Calu3 (cell line): ENCODE measurements around the gene WWOX. TPM values are rescaled to one million over a fixed set of nuclear protein-coding genes. Genes with fewer than 3 reads are reported as not detected.

Experiments used
- BruUV-seq: library from RNA; stranded (reverse); fragments of 400-500 nt; replicated peaks from 2 replicates; lab custom pipeline; 2021; lab: Mats Ljungman, UMichigan
- CTCF ChIA-PET: fragments of 300-600 bp; sonication (Branson Sonifier 250); formaldehyde crosslinking; loops from one replicate; lab custom pipeline; 2022; ENCODE audit warnings: antibody characterized with exemption; lab: Charles Lee
- DNase-seq: peaks from one replicate; pipeline ENCODE4 v3.0.0; 2022
- H3K27ac Mint-ChIP-seq: one replicate; pipeline ENCODE4 v1.8.0; 2022; ENCODE audit warnings: mixed read lengths; ENCODE audit not compliant: unreplicated experiment
- H3K27me3 Mint-ChIP-seq: one replicate; pipeline ENCODE4 v1.8.0; 2022; ENCODE audit warnings: mixed read lengths; ENCODE audit not compliant: unreplicated experiment
- H3K36me3 Mint-ChIP-seq: one replicate; pipeline ENCODE4 v1.8.0; 2022; ENCODE audit warnings: mild to moderate bottlenecking, moderate library complexity, mixed read lengths; ENCODE audit not compliant: insufficient read depth, unreplicated experiment
- H3K4me1 Mint-ChIP-seq: one replicate; pipeline ENCODE4 v1.8.0; 2022; ENCODE audit warnings: mild to moderate bottlenecking, low read depth, mixed read lengths; ENCODE audit not compliant: unreplicated experiment
- H3K4me3 Mint-ChIP-seq: one replicate; pipeline ENCODE4 v1.8.0; 2022; ENCODE audit warnings: mild to moderate bottlenecking, low read depth, moderate library complexity, mixed read lengths; ENCODE audit not compliant: unreplicated experiment
- H3K9me3 Mint-ChIP-seq: one replicate; pipeline ENCODE4 v1.8.0; 2022; ENCODE audit warnings: low read depth, mixed read lengths; ENCODE audit not compliant: unreplicated experiment
- CTCF ChIP-seq: fragments of 200-600 bp; IDR thresholded peaks from one replicate; pipeline ENCODE4 v1.8.0; 2022; ENCODE audit warnings: antibody characterized with exemption; ENCODE audit not compliant: unreplicated experiment
- intact Hi-C: fragments of 100-400 bp; cut with micrococcal nuclease; formaldehyde crosslinking; loops from one replicate; pipeline ENCODE4 v1.10.0; 2022; ENCODE audit not compliant: unreplicated experiment
- total RNA-seq: library from RNA; stranded (reverse); gene quantifications from 2 replicates; pipeline ENCODE4 v1.2.3, GENCODE V29; 2022

Gene WWOX
- total RNA-seq, 1 experiment from 2014 or later, result 33.5 TPM

- Mint-ChIP-seq H3K4me3 (no peak overlapping the region), H3K27ac (no peak overlapping the region), H3K4me1 (no peaks in the 10 kb centered on the region), H3K9me3 (no peaks in the 10 kb centered on the region), H3K36me3 (no peaks in the 10 kb centered on the region), H3K27me3 (no peaks in the 10 kb centered on the region)
- CTCF ChIA-PET, result interaction anchor here (0.7 kb wide), 2 partner anchors 127 to 1067 kb away, joined by 5 read pairs; no protein-coding TSS in a partner anchor
- intact Hi-C loops, result loop anchor here (5.0 kb wide), 1 partner anchor 209 kb away; no protein-coding TSS in a partner anchor
- TF ChIP-seq CTCF, result peak; percentile 46
- DNase-seq, result peak; percentile 35
- no TSS peak for BruUV-seq
Observed at GRCh38 chr16:78227855-78228254, 128.4 kb downstream of the WWOX start.

GRCh38 chr16:78228704-78229103 lies 129.2 kb downstream of the WWOX start:
- no TSS peak for BruUV-seq
- no peak overlapping the region for H3K4me3 Mint-ChIP-seq
- H3K4me1 Mint-ChIP-seq, result no peaks in the 10 kb centered on the region

GRCh38 chr16:78230832-78231231 lies 131.4 kb downstream of the WWOX start:
- H3K4me1 Mint-ChIP-seq, result no peaks in the 10 kb centered on the region
- TF ChIP-seq CTCF, result no peak
- intact Hi-C loops, result no loop called here
- H3K4me3 Mint-ChIP-seq, result no peak overlapping the region
- H3K27me3 Mint-ChIP-seq, result no peaks in the 10 kb centered on the region
- no peak overlapping the region for H3K27ac Mint-ChIP-seq
- no TSS peak for BruUV-seq
- no peaks in the 10 kb centered on the region for H3K36me3 Mint-ChIP-seq
- H3K9me3 Mint-ChIP-seq, result no peaks in the 10 kb centered on the region
- CTCF ChIA-PET, result no interaction called here
- DNase-seq, result no peak

More at GRCh38 chr16:78228704-78229103, 129.2 kb downstream of the WWOX start:
- DNase-seq, result no peak
- Mint-ChIP-seq H3K9me3 (no peaks in the 10 kb centered on the region), H3K27me3 (no peaks in the 10 kb centered on the region), H3K36me3 (no peaks in the 10 kb centered on the region), H3K27ac (no peak overlapping the region)
- CTCF ChIA-PET, result interaction anchor here (0.6 to 0.7 kb wide), 2 partner anchors 160 to 1066 kb away, joined by 5 read pairs; no protein-coding TSS in a partner anchor
- intact Hi-C loops, result loop anchor here (5.0 kb wide), 1 partner anchor 209 kb away; no protein-coding TSS in a partner anchor
- TF ChIP-seq CTCF, result no peak

GRCh38 chr16:78235168-78235800 lies 135.8 kb downstream of the WWOX start:
- Mint-ChIP-seq H3K9me3 (no peaks in the 10 kb centered on the region), H3K4me1 (peaks cover 6% of the 10 kb centered on the region), H3K27me3 (no peaks in the 10 kb centered on the region), H3K4me3 (no peak overlapping the region), H3K27ac (no peak overlapping the region), H3K36me3 (no peaks in the 10 kb centered on the region)
- no TSS peak for BruUV-seq
- TF ChIP-seq CTCF, result peak; percentile 99
- intact Hi-C loops, result loop anchor here (1.0 kb wide), 1 partner anchor 113 kb away; no protein-coding TSS in a partner anchor
- CTCF ChIA-PET, result no interaction called here
- peak; percentile 86 for DNase-seq
